Loucy (cell line): Measurements from ENCODE around the gene FNTB.

ENCODE experiments used
- CTCF ChIP-seq: fragments of 200-600 bp; sonication (generic); conservative IDR thresholded peaks from 2 replicates; pipeline ENCODE4 v1.5.1; 2014; ENCODE audit warnings: mild to moderate bottlenecking, antibody characterized with exemption, low read length
- EZH2phosphoT487 ChIP-seq: fragments of 200-600 bp; IDR thresholded peaks from 2 replicates; pipeline ENCODE4 v1.6.1; 2018; ENCODE audit warnings: antibody characterized with exemption, mild to moderate bottlenecking, moderate library complexity, borderline replicate concordance

DNA sequence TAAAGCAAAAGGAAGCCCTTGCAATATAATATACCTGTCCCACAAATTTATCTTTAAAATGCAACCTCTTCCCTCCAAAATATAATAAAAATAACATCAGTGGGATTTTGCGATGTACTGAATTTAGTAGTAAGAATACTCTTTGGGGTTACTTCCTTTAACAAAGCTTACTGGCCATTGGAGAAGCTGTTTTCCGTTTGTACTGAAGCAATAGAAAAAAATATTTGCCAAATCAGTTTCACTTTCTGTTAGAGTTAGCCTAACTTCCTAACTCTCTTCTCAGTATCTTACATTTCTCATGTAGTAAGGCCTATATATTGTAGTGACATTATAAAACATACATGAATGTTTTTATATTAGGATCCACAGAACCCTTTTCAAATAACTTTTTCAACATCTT is 111.9 kb downstream of the FNTB start:
- TF ChIP-seq CTCF (no peak), EZH2phosphoT487 (no peak)
